Vagina (tissue), 2 donors: ENCODE results near the gene UNC13B.

Source experiments
- POLR2A ChIP-seq, 2 donors: fragments of 450-650 bp; IDR thresholded peaks; one replicate each; pipeline ENCODE4 v1.6.1; 2017; ENCODE audit warnings: antibody characterized with exemption in 2 of 2, mild to moderate bottlenecking in 2 of 2, moderate library complexity in 2 of 2
- POLR2AphosphoS5 ChIP-seq, 2 donors: sonication (generic); formaldehyde crosslinking; IDR thresholded peaks; one replicate each; pipeline ENCODE4 v1.9.0; 2017; ENCODE audit warnings: antibody characterized with exemption in 2 of 2, mild to moderate bottlenecking in 2 of 2, low read depth in 1 of 2; ENCODE audit not compliant: insufficient read depth in 1 of 2
- TF ChIP-seq, protein P1 (sequence below), 3 experiments: fragments of 450-650 bp in 2 of 3; fragments of 200-600 bp in 1 of 3; sonication (generic) in 1 of 3; IDR thresholded peaks; one replicate each; pipeline ENCODE4 v1.5.1; 2017 to 2019; ENCODE audit warnings: antibody characterized with exemption in 3 of 3, mild to moderate bottlenecking in 2 of 3, moderate library complexity in 2 of 3

DNA sequence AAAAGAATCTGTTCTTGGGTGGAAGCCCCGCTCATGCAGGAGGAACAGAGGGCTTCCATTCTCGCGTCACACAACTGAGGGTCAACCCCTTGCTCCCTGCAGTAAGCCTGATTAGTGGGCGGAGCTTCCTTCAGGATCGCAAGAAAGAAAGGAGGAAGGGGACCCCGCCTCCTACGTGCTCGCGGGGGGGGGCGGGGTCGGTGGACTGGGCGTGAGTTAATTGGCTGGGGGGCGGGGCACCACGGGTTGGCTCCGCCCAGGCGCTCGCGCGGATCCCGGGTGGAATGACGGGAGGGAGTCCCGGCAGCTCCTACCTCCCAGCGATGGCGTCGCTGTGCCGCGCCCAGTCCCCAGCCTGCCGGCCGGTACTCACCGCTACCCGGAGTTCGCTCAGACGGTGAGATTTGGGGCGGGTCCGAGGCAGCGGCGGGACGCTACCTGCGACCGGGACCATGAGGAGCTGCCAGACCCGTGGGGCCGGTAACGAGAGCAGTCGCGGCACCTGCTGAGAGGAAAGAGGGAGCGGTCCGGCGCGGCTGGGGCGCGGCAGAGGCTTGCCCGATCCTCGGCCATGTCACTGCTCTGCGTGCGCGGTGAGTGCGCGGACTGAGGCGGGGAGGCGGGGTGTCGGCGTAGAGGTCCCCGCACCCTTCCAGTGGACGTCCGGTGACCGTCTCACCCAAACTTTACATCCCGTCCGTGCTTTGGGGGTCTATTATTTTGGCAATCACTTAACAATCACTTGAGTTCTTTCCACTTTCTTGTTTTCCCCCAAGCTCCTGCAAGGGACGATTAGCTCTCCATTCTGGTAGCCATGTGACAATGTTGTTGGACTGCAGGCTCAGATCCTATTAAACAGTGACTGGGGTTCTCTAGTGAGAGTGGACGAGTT, at the start of gene UNC13B:
- TF ChIP-seq, protein P1, sequence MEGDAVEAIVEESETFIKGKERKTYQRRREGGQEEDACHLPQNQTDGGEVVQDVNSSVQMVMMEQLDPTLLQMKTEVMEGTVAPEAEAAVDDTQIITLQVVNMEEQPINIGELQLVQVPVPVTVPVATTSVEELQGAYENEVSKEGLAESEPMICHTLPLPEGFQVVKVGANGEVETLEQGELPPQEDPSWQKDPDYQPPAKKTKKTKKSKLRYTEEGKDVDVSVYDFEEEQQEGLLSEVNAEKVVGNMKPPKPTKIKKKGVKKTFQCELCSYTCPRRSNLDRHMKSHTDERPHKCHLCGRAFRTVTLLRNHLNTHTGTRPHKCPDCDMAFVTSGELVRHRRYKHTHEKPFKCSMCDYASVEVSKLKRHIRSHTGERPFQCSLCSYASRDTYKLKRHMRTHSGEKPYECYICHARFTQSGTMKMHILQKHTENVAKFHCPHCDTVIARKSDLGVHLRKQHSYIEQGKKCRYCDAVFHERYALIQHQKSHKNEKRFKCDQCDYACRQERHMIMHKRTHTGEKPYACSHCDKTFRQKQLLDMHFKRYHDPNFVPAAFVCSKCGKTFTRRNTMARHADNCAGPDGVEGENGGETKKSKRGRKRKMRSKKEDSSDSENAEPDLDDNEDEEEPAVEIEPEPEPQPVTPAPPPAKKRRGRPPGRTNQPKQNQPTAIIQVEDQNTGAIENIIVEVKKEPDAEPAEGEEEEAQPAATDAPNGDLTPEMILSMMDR (IDR thresholded peaks at IDR 0.05), result peak in 1 of 3 experiments; percentile 20
- peak; percentile 64 to 90 for TF ChIP-seq POLR2AphosphoS5 (IDR thresholded peaks at IDR 0.05; ENCODE audit: insufficient read depth in 1 of 2, low read depth in 1 of 2)
- TF ChIP-seq POLR2A (IDR thresholded peaks at IDR 0.05), result peak in 1 of 2 donors; percentile 21
